Dedifferentiated amniotic fluid mesenchymal stem cell (primary cell): ENCODE data around the gene ATP8A1.
"Not testable (repeated sequence)": the region's sequence is repeated elsewhere in the genome, so short reads cannot be mapped to it uniquely, and the experiment has no call there.

Source experiments
- DNase-seq: peaks from one replicate; pipeline ENCODE4 v3.0.0-alpha.2; 2016; ENCODE audit errors: extremely low spot score

The ATP8A1 gene

GRCh38 chr4:42470023-42470422, 186.9 kb downstream of the ATP8A1 start:
- no peak for DNase-seq

GRCh38 chr4:42467777-42468176, 189.1 kb downstream of the ATP8A1 start:
- DNase-seq: not testable (repeated sequence)

DNA sequence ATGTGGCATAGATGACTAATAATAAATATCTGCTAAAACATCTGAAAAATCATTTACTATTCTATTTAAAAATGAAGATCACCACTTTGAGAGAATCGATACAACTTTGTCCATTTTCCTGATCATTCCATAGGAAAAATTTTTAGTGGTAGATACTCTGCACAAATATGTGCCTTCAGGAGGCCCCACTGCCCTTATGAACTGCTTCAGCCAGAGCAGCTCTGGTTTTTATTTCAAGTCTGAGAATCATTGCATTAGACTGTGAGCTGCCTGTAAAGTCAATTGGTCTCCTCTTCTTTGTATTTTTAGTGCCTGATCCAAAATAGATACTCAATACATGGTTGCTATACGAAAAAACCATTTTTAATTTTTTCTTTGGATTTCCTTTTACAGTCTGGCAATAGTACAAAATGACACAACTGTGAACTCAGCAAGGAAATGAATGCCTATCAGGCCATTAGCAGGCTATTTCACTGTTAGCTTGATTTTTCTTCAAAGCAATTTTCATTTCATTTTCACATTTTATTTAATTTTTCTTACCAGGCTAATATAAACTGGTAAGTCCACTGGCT, 190.5 kb downstream of the ATP8A1 start:
- no peak for DNase-seq

- DNase-seq: no peak
These were observed 192.3 kb downstream of the ATP8A1 start for GRCh38 chr4:42464550-42465094.

DNA sequence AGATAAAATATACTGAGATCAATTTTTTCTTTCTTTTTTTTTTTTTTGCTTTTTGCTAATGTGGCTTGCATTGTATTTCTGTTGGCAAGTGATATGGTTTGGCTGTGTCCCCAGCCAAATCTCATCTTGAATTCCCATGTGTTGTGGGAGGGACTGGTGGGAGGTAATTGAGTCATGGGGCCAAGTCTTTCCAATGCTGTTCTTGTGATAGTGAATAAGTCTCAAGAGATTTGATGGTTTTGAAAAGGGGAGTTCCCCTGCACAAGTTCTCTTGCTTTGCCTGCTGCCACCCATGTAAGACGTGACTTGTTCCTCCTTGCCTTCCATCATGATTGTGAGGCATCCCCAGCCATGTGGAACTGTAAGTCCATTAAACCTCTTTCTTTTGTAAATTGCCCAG, 195.7 kb downstream of the ATP8A1 start:
- DNase-seq: not testable (repeated sequence)

DNA sequence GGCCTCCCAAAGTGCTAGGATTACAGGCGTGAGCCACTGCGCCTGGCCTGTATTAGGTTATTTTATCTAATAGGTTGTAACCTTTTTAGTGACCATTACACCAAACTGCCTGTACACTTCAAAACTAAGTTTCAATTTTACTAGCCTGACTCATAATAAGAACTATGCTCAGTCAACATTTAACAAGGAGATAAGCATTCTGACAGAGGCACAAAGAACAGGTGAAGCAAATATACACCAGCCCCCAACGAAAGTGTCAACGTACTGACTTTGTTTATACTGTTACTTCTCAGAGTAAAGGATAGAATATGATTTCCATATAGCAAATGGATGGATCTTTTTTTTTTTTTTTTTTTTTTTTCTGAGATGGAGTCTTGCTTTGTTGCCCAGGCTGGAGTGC, 196.9 kb downstream of the ATP8A1 start:
- DNase-seq: no peak

DNA sequence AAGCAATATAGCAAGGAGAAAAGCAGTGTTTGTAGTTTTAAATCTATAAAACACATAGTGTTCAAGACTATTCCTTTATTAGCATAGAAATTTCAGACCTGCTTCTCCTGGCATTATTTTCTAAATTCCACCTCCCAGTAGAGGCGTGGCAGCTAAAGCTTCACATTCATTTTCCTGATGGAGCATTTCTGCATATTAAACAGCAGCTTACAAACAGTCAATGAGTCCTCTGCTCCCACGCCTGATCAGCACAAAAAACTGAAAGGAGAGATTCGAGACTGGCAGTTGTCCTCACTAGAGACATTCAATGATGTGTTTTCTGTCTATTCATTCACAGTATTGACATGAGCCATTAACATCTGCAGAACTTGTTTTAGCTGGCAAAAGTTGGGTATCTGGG, 198.2 kb downstream of the ATP8A1 start:
- no peak for DNase-seq

- no peak for DNase-seq
These were observed 202.0 kb downstream of the ATP8A1 start for GRCh38 chr4:42454755-42455420.

- DNase-seq: no peak
These were observed 203.3 kb downstream of the ATP8A1 start for GRCh38 chr4:42453612-42454011.

- DNase-seq: no peak
These were observed 204.1 kb downstream of the ATP8A1 start for GRCh38 chr4:42452823-42453222.

DNA sequence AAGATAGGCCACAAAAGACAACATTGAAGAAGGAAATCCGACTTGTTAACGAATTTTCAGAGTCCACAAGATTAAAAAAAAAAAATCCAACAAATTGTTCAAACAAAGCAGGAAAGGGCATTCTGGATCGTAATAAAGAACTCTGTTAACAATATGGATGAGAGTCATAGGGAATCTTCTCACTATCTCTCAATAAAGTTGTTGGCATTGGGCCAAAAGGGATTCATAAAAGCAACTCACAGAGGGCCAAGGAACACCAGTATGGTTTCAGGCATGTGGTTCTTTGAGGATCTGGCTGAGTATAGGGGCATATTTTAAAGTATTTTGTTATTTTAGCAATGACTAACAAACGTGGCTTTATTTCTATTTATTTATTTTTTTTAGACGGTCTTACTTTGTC, 210.1 kb downstream of the ATP8A1 start:
- no peak for DNase-seq

DNA sequence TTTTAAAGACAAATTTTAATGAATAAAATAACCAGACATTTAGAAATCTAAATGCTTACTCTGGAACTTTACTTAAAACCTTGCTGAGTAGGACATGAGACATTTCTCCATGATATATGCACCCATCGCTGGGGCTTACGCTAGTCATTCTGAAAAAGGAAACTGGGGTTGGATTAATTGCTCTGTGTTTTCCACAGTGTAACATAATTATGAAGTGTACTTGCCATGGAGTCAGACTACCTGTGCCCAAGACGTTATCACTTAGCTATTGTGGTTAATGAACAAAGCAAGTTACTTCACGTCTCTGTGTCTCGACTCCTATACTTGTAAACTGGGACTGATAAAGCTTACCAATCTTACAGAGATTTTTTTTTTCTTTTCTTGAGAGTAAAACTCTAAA, 211.9 kb downstream of the ATP8A1 start:
- no peak for DNase-seq

DNA sequence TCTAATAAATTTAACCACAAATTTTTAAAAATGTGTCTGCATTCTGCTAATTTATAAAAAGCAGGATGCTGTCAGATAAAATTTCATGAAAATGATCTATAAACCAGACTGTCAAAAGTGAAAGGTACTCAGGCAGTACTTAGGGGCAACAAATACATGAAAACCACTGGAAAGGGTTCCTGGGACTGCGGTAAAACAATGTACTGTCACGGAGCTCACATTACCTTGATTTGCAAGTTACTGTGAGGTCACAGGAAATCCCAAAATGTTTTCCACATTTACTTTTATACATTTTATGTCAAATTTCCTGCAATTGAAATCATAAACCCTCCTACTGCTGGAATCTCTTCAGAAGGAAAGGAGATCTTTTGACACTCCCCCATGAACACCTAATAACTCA, 214.3 kb downstream of the ATP8A1 start:
- DNase-seq: no peak

- DNase-seq: no peak
These were observed 216.8 kb downstream of the ATP8A1 start for GRCh38 chr4:42440083-42440482.

DNA sequence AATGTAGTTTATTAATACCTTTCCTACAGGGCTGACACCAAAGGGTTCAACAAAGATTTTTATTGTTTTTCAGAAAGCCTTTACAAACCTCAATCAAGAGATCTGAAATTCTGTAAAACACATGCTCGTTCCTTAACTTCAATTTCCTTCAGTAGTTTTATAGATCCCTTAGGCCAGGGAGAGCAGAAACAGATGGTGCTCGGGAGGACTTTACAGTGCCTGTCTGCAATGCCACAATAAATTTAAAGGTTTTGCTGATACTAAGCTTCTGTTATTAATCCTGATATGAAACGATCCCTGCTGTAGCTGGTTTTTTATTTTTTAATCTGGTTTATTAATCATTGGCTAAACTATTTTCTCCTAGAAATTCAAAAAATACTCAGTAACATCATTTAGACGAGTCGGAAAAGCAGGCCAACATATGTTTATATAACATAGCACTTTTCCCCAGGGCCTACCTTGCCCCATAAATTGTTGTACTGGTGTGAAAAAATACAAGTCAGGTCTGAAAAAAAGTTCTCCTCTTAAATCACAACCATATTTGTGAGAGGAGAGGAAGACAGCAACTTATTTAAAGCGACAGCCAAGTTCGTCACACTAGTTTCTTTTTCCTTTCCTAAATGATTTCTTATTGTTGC, 219.9 kb downstream of the ATP8A1 start:
- no peak for DNase-seq

DNA sequence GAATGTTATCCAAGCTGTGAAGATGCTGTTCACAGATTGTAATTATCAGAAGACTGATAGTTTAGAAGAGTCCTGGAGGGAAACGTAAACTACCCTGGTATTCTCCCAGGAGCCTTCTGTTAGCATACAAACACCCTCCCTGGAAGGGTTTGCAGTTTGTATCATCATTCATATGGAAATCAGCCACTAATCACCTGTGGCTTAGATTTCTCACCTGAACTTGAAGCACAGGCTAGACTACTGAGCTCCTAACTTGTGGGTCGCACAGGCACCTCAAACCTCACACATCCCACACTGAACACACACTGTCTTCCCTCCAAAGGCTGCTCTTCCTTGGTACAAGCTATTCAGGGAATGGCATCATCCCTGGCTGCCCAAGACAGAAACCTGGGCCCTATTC, 228.9 kb downstream of the ATP8A1 start:
- DNase-seq: no peak

DNA sequence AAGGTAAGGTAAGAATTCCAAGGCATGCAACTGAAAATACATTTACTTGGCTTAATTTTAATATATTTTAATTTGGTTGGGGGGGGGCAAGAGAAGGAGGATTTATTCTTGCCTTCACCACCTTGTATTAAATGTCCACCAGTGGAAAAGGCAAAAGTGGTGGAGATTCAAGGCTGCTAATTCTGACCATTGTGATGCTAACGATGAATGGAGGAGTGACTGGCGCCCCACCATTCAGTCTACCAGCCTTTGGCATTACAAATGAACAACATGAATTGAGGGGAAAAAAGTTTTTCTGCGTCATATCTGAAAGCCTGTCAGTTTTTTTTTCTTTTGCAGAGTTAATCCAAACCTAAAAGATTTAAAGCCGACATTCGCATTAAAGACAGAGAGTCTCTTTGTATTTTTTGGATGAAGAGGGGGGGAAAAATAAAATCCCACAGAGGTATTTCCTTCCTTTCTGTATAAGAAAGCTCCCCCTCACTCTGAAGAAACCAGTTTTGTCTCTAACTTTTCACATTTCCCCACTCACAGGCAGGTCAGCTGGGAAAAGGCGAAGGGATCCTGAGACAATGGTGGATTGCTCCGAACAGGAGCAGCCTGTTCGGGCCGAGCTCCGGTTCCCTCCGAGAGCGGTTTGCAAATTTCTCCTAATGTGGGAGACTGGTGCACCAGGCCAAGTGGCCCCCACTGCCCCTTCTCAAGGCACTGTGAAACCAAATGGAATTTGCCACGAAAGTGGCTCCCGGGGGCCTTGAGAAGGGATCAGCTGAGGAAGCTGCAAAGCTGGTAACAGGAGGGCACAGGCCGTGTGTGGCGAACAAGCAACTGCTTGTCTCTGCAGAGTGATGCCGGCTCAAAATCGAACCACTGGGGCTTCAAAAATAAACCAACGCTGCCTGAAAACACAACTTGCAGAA, 231.5 kb downstream of the ATP8A1 start:
- DNase-seq: no peak

DNA sequence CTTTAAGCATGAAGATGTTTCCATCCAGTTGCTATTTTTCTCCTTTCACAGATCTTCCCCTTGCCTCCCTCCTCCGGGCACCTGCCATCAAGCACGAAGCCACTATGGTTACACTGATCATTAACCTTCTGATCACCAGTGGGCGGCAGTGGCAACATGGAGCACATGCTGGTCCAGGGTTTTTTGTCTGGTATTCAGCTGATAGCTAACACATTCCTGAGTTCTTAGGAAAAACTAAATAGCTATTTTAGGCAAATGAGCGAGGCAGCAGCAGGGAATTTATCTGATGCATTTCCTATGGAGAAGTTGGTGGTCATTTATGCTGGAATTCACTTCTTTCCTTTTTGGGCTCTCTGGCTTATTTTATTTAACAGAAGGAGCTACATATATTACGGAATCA, 236.8 kb downstream of the ATP8A1 start:
- DNase-seq: no peak

DNA sequence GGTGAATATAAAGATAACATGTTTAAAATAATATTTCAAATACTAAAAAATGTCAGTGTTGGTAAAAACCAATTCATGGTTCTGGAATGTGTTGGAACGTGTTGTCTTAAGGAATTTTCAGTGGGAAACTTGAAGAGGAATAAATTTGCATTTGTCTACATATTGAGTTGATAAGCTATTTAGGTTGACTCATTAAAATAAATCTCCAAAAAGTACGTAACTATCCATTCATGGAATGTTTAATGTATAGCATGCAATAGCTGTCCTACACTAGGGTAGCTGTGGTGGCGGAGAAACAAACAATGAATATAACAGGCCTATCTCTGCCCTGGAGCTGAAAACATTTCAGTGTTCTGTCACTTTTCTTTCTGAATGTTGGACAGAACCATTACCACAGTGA, 239.4 kb downstream of the ATP8A1 start:
- no peak for DNase-seq

DNA sequence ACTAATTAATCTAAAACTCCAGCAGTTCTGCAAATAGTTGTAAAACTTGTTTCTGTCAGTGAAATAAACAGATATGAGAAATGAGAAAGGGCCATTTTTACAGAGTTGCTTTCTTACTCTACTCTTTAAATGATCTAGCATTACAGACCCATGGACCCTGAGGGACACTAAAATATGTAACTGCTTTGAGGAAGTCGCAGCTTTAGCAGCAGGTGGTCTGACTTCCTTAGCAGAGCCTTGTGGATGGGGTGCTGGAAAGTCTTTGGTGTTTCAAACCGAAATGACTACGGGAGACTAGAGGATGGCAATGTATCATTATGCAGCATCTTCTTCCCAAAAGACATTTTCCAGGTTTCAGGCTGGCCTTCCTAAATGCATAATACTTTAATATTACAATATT, 240.9 kb downstream of the ATP8A1 start:
- no peak for DNase-seq

- DNase-seq: no peak
These were observed 241.6 kb downstream of the ATP8A1 start for GRCh38 chr4:42415281-42415680.

- peak; percentile 62 for DNase-seq
These were observed 244.7 kb downstream of the ATP8A1 start for GRCh38 chr4:42412251-42412650.
